Measurements from ENCODE around the gene SEMA5A.

The SEMA5A gene

DNA sequence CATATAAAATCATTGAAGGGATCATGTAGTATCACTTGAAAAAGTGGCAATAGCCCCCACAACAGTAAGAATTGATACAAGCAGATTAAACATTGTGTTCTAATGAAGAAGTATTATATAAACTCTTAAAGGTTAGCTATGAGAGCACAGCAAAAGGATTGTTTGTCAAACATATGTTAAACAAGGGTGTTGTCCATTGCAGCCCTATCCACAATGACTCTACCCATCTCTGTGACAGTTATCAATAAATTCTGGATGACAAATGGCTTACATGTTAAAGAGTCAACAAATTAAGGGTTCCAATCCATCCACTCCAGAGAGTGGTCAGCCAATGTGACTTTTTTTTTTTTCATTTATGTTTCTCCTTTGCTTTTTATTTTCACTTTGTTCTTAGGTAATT, 238.7 kb downstream of the SEMA5A start:
- H3K4me3 ChIP-seq (ENCODE audit: low read length), result no peak overlapping the region
- H3K9ac ChIP-seq (ENCODE audit: low read length), result no peak overlapping the region

DNA sequence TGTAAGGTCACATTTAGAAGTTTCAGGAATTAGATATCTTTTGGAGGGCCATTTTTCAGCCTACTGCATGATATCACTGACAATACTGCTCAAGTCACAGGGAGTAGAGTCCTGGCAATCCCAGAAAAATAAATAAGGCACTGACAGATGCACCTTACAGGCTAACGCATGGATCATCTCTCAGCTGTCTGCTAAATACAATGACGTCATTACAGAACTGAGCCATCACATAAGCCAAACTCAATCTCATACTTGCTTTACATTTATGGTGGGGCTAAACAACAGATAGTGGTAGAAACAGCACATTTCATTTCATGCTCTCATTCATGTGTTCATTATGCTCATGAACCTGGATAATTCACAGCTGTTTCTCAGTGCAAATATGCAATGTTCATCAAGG, 243.7 kb downstream of the SEMA5A start:
- Histone ChIP-seq H3K27ac (ENCODE audit: low read length) (no peak overlapping the region), H3K9me3 (ENCODE audit: control insufficient read depth, low read depth, low read length) (no peaks in the 10 kb centered on the region), H3K27me3 (ENCODE audit: control insufficient read depth, insufficient read depth, low read length) (no peaks in the 10 kb centered on the region), H3K36me3 (ENCODE audit: control insufficient read depth, low read depth, low read length) (no peaks in the 10 kb centered on the region), H3K4me1 (ENCODE audit: control insufficient read depth, low read depth, low read length) (no peaks in the 10 kb centered on the region), H3K4me3 (ENCODE audit: low read length) (no peak overlapping the region), H3K9ac (ENCODE audit: low read length) (no peak overlapping the region)

More for the DNA sequence above, 238.7 kb downstream of the SEMA5A start:
- Histone ChIP-seq H3K4me1 (ENCODE audit: control insufficient read depth, low read depth, low read length) (no peaks in the 10 kb centered on the region), H3K27me3 (ENCODE audit: control insufficient read depth, insufficient read depth, low read length) (no peaks in the 10 kb centered on the region), H3K27ac (ENCODE audit: low read length) (no peak overlapping the region), H3K36me3 (ENCODE audit: control insufficient read depth, low read depth, low read length) (no peaks in the 10 kb centered on the region), H3K9me3 (ENCODE audit: control insufficient read depth, low read depth, low read length) (no peaks in the 10 kb centered on the region)

DNA sequence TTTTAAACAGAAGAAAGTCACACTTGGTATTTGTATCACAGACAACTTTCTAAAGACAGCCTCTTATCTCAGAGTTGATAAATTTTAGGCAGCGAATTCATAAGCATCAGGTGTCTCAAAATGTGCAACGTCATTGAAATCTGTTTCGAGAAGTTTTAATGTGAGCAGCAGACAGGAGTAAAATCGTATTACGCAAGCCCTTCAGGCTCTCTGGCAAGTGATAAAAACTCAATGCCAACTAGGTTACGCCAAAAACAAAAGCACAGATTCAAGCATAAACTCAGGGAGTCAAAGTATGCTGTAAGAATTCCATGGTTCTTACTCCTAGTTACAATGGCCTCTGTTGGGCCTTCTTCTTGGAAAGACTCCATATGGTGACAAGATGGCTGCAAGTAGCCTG, 244.7 kb downstream of the SEMA5A start:
- H3K36me3 ChIP-seq (ENCODE audit: control insufficient read depth, low read depth, low read length), result no peaks in the 10 kb centered on the region
- peaks cover 5% of the 10 kb centered on the region for H3K4me1 ChIP-seq (ENCODE audit: control insufficient read depth, low read depth, low read length)
- H3K9ac ChIP-seq (ENCODE audit: low read length), result no peak overlapping the region
- H3K27me3 ChIP-seq (ENCODE audit: control insufficient read depth, insufficient read depth, low read length), result no peaks in the 10 kb centered on the region
- no peak overlapping the region for H3K4me3 ChIP-seq (ENCODE audit: low read length)
- H3K9me3 ChIP-seq (ENCODE audit: control insufficient read depth, low read depth, low read length), result no peaks in the 10 kb centered on the region
- no peak overlapping the region for H3K27ac ChIP-seq (ENCODE audit: low read length)

DNA sequence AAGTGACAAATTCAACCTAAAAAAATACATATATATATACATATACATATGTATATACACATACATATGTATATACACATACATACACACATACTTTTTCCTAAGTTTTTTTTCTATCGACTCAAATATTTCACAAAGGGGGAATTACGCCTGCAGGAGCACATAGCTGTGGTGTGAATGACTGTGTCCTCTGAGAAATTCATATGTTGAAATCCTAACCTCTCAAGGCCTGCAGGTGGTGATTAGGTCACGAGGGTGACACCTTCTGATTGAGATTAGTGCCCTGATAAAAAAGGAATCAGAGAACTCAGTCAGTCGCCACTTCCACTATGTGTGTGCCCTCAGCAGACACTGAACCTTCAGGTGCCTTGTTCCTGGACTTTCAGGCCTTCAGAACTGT, 248.7 kb downstream of the SEMA5A start:
- Histone ChIP-seq H3K4me3 (ENCODE audit: low read length) (no peak overlapping the region), H3K9me3 (ENCODE audit: control insufficient read depth, low read depth, low read length) (no peaks in the 10 kb centered on the region), H3K27ac (ENCODE audit: low read length) (no peak overlapping the region), H3K4me1 (ENCODE audit: control insufficient read depth, low read depth, low read length) (peaks cover 13% of the 10 kb centered on the region), H3K9ac (ENCODE audit: low read length) (no peak overlapping the region), H3K36me3 (ENCODE audit: control insufficient read depth, low read depth, low read length) (no peaks in the 10 kb centered on the region), H3K27me3 (ENCODE audit: control insufficient read depth, insufficient read depth, low read length) (no peaks in the 10 kb centered on the region)

DNA sequence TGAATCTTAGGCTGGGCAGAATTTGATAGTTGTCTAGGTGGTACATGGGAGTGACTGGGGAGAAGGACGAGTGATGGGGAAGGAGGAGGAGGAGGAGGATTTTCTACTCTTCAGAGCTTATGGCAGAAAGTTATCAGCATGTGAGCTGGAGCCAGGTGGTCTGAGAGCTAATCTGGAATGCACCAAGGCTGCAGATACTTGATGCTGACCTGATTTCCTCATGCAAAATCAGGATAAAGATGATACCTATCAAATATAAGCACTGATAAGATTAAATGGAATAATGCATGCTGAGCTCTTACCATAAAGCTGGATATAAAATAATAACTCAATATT, 250.4 kb downstream of the SEMA5A start:
- Histone ChIP-seq H3K4me1 (ENCODE audit: control insufficient read depth, low read depth, low read length) (peaks cover 13% of the 10 kb centered on the region), H3K36me3 (ENCODE audit: control insufficient read depth, low read depth, low read length) (no peaks in the 10 kb centered on the region), H3K27ac (ENCODE audit: low read length) (no peak overlapping the region), H3K9ac (ENCODE audit: low read length) (no peak overlapping the region), H3K27me3 (ENCODE audit: control insufficient read depth, insufficient read depth, low read length) (no peaks in the 10 kb centered on the region), H3K9me3 (ENCODE audit: control insufficient read depth, low read depth, low read length) (no peaks in the 10 kb centered on the region), H3K4me3 (ENCODE audit: low read length) (peak overlapping the region; percentile 40)

DNA sequence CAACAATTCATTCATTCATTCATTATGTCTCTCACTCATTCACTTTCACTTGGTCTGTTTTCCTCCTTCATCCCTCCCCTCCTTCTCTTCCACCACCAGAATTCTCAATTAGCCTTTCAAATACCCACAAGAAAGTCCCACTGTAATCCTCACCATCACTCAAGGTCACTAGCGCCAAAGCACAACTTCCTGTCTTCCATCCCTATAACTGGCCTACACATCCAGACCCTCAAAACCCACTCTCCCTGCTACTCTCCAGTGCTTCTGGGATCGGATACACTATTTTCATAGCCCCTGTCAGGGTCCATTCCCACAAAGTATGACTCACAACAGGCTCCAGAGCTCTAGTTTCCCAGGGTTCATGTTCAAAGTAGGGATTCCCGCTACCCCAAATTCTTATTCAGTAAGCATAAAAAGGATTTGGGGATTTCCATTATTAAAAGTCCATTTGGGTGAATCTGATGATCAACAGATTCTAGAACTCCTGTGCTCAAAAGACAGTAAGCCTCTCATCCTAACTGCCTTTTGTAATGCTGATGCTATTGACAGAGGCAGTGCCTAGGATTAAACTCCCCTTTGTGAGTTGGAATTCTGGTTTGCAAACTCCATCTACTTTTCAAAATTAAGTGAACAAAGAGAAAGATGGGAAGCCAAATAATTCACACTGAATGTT, 250.9 kb downstream of the SEMA5A start:
- H3K9ac ChIP-seq (ENCODE audit: low read length), result no peak overlapping the region
- no peaks in the 10 kb centered on the region for H3K36me3 ChIP-seq (ENCODE audit: control insufficient read depth, low read depth, low read length)
- no peak overlapping the region for H3K27ac ChIP-seq (ENCODE audit: low read length)
- peak overlapping the region; percentile 40 for H3K4me3 ChIP-seq (ENCODE audit: low read length)
- peaks cover 13% of the 10 kb centered on the region for H3K4me1 ChIP-seq (ENCODE audit: control insufficient read depth, low read depth, low read length)
- H3K9me3 ChIP-seq (ENCODE audit: control insufficient read depth, low read depth, low read length), result no peaks in the 10 kb centered on the region
- H3K27me3 ChIP-seq (ENCODE audit: control insufficient read depth, insufficient read depth, low read length), result no peaks in the 10 kb centered on the region

DNA sequence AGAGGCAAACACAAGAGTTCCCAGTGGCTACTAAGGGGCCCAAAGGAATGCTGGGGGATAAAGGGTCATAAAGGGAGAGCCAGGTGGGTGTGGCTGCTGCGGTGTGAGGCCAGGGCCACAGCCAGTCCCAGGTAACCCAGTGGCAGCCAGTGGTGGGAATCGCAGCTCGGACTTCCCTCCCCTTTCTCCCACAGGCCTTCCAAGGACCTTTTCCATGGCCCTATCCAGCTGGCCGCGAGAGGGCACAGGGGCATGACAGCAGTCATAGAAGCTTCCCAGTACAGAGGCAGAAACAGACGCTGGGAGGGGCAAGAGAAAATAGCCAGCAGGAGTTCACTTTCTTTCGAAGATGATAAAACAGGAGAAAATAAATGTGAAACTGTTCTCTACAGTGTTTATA, 257.6 kb downstream of the SEMA5A start:
- no peaks in the 10 kb centered on the region for H3K4me1 ChIP-seq (ENCODE audit: control insufficient read depth, low read depth, low read length)
- H3K27me3 ChIP-seq (ENCODE audit: control insufficient read depth, insufficient read depth, low read length), result no peaks in the 10 kb centered on the region
- no peak overlapping the region for H3K4me3 ChIP-seq (ENCODE audit: low read length)
- H3K36me3 ChIP-seq (ENCODE audit: control insufficient read depth, low read depth, low read length), result no peaks in the 10 kb centered on the region
- H3K27ac ChIP-seq (ENCODE audit: low read length), result no peak overlapping the region
- H3K9ac ChIP-seq (ENCODE audit: low read length), result no peak overlapping the region
- H3K9me3 ChIP-seq (ENCODE audit: control insufficient read depth, low read depth, low read length), result no peaks in the 10 kb centered on the region

DNA sequence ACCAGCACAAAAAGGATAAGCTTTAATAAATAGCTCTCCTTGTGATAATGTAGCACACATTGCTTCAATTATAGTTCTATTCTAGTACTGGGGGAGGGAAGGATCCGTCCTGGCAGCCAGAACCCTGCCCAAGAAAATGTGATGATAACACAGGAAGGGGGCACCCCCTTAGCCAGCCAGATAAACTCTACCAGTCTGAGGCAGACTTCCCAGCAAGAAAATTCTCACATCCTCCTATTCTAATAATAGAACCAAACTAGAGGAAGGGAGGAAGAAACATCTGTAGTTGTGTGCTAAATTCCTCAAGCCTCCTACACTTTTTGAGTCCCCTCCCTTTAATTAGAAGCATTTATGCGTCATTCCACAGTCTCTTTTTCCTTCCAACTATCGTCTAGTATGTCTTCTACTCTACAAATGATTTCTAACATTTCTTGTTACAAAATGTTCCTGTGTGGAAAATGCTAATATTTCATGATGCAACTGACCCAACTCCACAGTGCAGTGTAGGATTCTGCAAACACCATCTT, 261.0 kb downstream of the SEMA5A start:
- Histone ChIP-seq H3K9me3 (ENCODE audit: control insufficient read depth, low read depth, low read length) (no peaks in the 10 kb centered on the region), H3K4me3 (ENCODE audit: low read length) (no peak overlapping the region), H3K27ac (ENCODE audit: low read length) (no peak overlapping the region), H3K9ac (ENCODE audit: low read length) (no peak overlapping the region), H3K36me3 (ENCODE audit: control insufficient read depth, low read depth, low read length) (no peaks in the 10 kb centered on the region), H3K4me1 (ENCODE audit: control insufficient read depth, low read depth, low read length) (no peaks in the 10 kb centered on the region), H3K27me3 (ENCODE audit: control insufficient read depth, insufficient read depth, low read length) (no peaks in the 10 kb centered on the region)

DNA sequence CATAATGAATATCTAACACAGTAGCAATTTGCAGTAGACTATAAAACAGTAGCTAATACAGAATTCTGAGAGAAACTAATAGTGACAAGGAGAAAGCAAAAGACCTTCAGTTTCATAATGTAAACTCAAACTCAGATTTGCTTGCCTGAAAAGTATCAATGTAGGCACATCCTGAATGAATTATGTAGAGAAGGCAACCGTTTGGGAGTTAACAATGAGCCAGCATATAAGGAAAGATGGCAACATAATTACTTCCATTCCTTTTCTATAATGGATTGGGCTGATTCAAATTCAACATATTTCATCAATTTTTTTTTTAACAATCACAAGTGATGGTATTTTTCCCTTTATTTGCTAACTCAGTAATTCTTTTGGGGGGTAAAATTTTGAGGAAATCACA, 261.6 kb downstream of the SEMA5A start:
- Histone ChIP-seq H3K9me3 (ENCODE audit: control insufficient read depth, low read depth, low read length) (no peaks in the 10 kb centered on the region), H3K27ac (ENCODE audit: low read length) (no peak overlapping the region), H3K4me3 (ENCODE audit: low read length) (no peak overlapping the region), H3K27me3 (ENCODE audit: control insufficient read depth, insufficient read depth, low read length) (no peaks in the 10 kb centered on the region), H3K9ac (ENCODE audit: low read length) (no peak overlapping the region), H3K4me1 (ENCODE audit: control insufficient read depth, low read depth, low read length) (no peaks in the 10 kb centered on the region), H3K36me3 (ENCODE audit: control insufficient read depth, low read depth, low read length) (no peaks in the 10 kb centered on the region)

DNA sequence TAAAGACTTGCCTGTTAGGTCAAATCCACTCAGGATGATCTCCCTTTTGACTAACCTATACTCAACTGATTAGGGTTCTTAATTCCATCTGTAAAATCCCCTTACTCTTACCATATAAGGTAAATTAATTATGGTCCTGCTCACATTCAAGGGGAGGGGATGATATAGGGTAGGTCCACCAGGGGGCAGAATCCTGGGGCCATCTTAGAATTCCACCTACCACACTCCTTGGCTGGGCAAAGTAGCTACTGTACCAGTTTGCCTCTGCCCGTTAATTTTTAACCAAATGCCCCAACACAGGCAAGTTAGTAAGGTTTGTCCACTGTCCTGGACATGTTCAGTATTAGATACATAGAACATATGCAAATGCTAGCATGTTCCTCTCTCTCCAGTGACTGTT, 262.4 kb downstream of the SEMA5A start:
- Histone ChIP-seq H3K9ac (ENCODE audit: low read length) (no peak overlapping the region), H3K27ac (ENCODE audit: low read length) (no peak overlapping the region), H3K4me1 (ENCODE audit: control insufficient read depth, low read depth, low read length) (no peaks in the 10 kb centered on the region), H3K4me3 (ENCODE audit: low read length) (no peak overlapping the region), H3K9me3 (ENCODE audit: control insufficient read depth, low read depth, low read length) (peaks cover 3% of the 10 kb centered on the region), H3K27me3 (ENCODE audit: control insufficient read depth, insufficient read depth, low read length) (no peaks in the 10 kb centered on the region), H3K36me3 (ENCODE audit: control insufficient read depth, low read depth, low read length) (no peaks in the 10 kb centered on the region)

DNA sequence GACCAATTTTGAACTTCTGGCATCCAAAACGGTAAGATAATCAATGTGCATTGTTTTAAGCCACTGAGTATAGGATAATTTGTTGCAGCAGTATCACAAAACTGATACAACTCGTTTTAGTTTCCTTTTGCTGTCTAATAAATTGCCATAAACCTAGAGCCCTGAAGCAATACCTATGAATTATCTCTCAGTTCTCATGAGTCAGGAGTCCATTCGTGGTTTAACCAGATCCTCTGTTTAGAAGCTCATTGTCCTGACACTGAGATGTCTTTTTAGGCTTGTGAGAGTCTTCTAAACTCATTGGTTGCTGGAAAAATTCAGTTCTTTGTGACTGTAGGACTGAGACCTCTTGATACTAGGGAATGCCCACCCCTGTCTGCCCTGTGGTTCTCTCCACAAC, 262.9 kb downstream of the SEMA5A start:
- Histone ChIP-seq H3K27me3 (ENCODE audit: control insufficient read depth, insufficient read depth, low read length) (no peaks in the 10 kb centered on the region), H3K4me1 (ENCODE audit: control insufficient read depth, low read depth, low read length) (no peaks in the 10 kb centered on the region), H3K4me3 (ENCODE audit: low read length) (no peak overlapping the region), H3K36me3 (ENCODE audit: control insufficient read depth, low read depth, low read length) (no peaks in the 10 kb centered on the region), H3K27ac (ENCODE audit: low read length) (no peak overlapping the region), H3K9me3 (ENCODE audit: control insufficient read depth, low read depth, low read length) (peaks cover 6% of the 10 kb centered on the region), H3K9ac (ENCODE audit: low read length) (no peak overlapping the region)

DNA sequence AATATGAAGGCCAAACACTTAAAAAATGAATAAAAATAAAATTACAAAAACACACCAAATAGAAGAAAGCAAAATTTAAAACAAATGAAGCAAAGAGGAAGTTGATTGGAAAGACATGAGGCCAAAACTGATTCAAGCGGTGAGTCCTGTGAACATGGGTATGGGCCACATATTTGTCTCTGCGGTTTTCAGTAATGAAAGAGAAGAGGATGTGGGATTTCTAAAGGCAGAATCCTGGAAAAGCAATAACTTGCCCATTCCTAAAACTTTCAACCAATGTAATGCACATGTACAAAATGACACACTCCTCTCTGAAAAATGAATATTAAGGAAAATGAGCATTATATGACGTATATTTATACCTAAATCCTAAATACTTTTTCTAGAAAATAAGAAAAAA, 263.7 kb downstream of the SEMA5A start:
- Histone ChIP-seq H3K36me3 (ENCODE audit: control insufficient read depth, low read depth, low read length) (no peaks in the 10 kb centered on the region), H3K4me3 (ENCODE audit: low read length) (no peak overlapping the region), H3K9ac (ENCODE audit: low read length) (no peak overlapping the region), H3K9me3 (ENCODE audit: control insufficient read depth, low read depth, low read length) (peaks cover 6% of the 10 kb centered on the region), H3K27me3 (ENCODE audit: control insufficient read depth, insufficient read depth, low read length) (no peaks in the 10 kb centered on the region), H3K4me1 (ENCODE audit: control insufficient read depth, low read depth, low read length) (no peaks in the 10 kb centered on the region), H3K27ac (ENCODE audit: low read length) (no peak overlapping the region)

All from iPS-18a (cell line).